Measurements from ENCODE around the gene ARHGAP44.

The ARHGAP44 gene

GRCh38 chr17:12769981-12770380, 19.3 kb upstream of the ARHGAP44 start:
- Histone ChIP-seq H3K27me3 (no peaks in the 10 kb centered on the region), H3K9me3 (no peaks in the 10 kb centered on the region), H4K20me1 (no peaks in the 10 kb centered on the region), H3K4me3 (no peak overlapping the region), H3K9ac (no peak overlapping the region), H3K4me1 (no peaks in the 10 kb centered on the region), H3K27ac (no peak overlapping the region), H3K36me3 (no peaks in the 10 kb centered on the region), H3K4me2 (no peak overlapping the region)
- no peak for TF ChIP-seq Cebpa-rat (IDR thresholded peaks at IDR 0.05)

- no peaks in the 10 kb centered on the region for H3K36me3 ChIP-seq
Observed at GRCh38 chr17:12773153-12773552, 16.1 kb upstream of the ARHGAP44 start.

GRCh38 chr17:12789075-12789480, 220 bp upstream of the ARHGAP44 start:
- H3K27ac ChIP-seq: no peak overlapping the region

More at GRCh38 chr17:12773153-12773552, 16.1 kb upstream of the ARHGAP44 start:
- Histone ChIP-seq H3K27ac (no peak overlapping the region), H3K9me3 (no peaks in the 10 kb centered on the region), H3K4me1 (no peaks in the 10 kb centered on the region), H3K4me2 (no peak overlapping the region), H3K4me3 (no peak overlapping the region), H3K9ac (no peak overlapping the region), H4K20me1 (no peaks in the 10 kb centered on the region), H3K27me3 (no peaks in the 10 kb centered on the region)
- TF ChIP-seq Cebpa-rat (IDR thresholded peaks at IDR 0.05): no peak

GRCh38 chr17:12790249-12791106, 1.2 kb downstream of the ARHGAP44 start:
- peak overlapping the region; percentile 91 for H3K4me3 ChIP-seq

More at GRCh38 chr17:12789075-12789480, 220 bp upstream of the ARHGAP44 start:
- Histone ChIP-seq H3K27me3 (peaks cover 12% of the 10 kb centered on the region; the same call in 1 of the 2 replicates), H3K4me1 (peaks cover 15% of the 10 kb centered on the region), H3K9ac (peak overlapping the region; percentile 77), H3K4me2 (peak overlapping the region; percentile 96), H4K20me1 (peaks cover 17% of the 10 kb centered on the region), H3K36me3 (no peaks in the 10 kb centered on the region), H3K4me3 (peak overlapping the region; percentile 91), H3K9me3 (no peaks in the 10 kb centered on the region)
- no peak for TF ChIP-seq Cebpa-rat (IDR thresholded peaks at IDR 0.05)

GRCh38 chr17:12794919-12795532, 5.7 kb downstream of the ARHGAP44 start:
- H3K36me3 ChIP-seq: no peaks in the 10 kb centered on the region
- H3K9ac ChIP-seq: no peak overlapping the region
- H3K27me3 ChIP-seq: peaks cover 8% of the 10 kb centered on the region; the same call in 1 of the 2 replicates
- no peak for TF ChIP-seq Cebpa-rat (IDR thresholded peaks at IDR 0.05)
- no peak overlapping the region for H3K4me2 ChIP-seq
- peaks cover 17% of the 10 kb centered on the region for H4K20me1 ChIP-seq
- H3K4me3 ChIP-seq: no peak overlapping the region
- no peak overlapping the region for H3K27ac ChIP-seq
- H3K4me1 ChIP-seq: peaks cover 16% of the 10 kb centered on the region
- H3K9me3 ChIP-seq: peaks cover 8% of the 10 kb centered on the region; the same call in 1 of the 2 replicates

More at GRCh38 chr17:12790249-12791106, 1.2 kb downstream of the ARHGAP44 start:
- TF ChIP-seq Cebpa-rat (IDR thresholded peaks at IDR 0.05): no peak
- H3K27me3 ChIP-seq: peaks cover 12% of the 10 kb centered on the region; the same call in 1 of the 2 replicates
- no peaks in the 10 kb centered on the region for H3K9me3 ChIP-seq
- peaks cover 17% of the 10 kb centered on the region for H4K20me1 ChIP-seq
- H3K9ac ChIP-seq: peak overlapping the region; percentile 77
- peaks cover 19% of the 10 kb centered on the region for H3K4me1 ChIP-seq
- H3K27ac ChIP-seq: no peak overlapping the region
- no peaks in the 10 kb centered on the region for H3K36me3 ChIP-seq
- H3K4me2 ChIP-seq: peak overlapping the region; percentile 96

GRCh38 chr17:12800855-12801365, 11.6 kb downstream of the ARHGAP44 start:
- no peak overlapping the region for H3K4me2 ChIP-seq
- TF ChIP-seq Cebpa-rat (IDR thresholded peaks at IDR 0.05): no peak
- no peaks in the 10 kb centered on the region for H4K20me1 ChIP-seq
- no peaks in the 10 kb centered on the region for H3K27me3 ChIP-seq
- H3K9me3 ChIP-seq: peaks cover 11% of the 10 kb centered on the region
- H3K27ac ChIP-seq: no peak overlapping the region
- H3K36me3 ChIP-seq: no peaks in the 10 kb centered on the region
- no peaks in the 10 kb centered on the region for H3K4me1 ChIP-seq
- no peak overlapping the region for H3K4me3 ChIP-seq
- no peak overlapping the region for H3K9ac ChIP-seq

- TF ChIP-seq Cebpa-rat (IDR thresholded peaks at IDR 0.05): no peak
- H3K4me3 ChIP-seq: no peak overlapping the region
- peaks cover 48% of the 10 kb centered on the region for H3K9me3 ChIP-seq
- H3K9ac ChIP-seq: no peak overlapping the region
- H3K27me3 ChIP-seq: no peaks in the 10 kb centered on the region
- H3K36me3 ChIP-seq: no peaks in the 10 kb centered on the region
- no peak overlapping the region for H3K4me2 ChIP-seq
- H3K27ac ChIP-seq: no peak overlapping the region
- H3K4me1 ChIP-seq: no peaks in the 10 kb centered on the region
- no peaks in the 10 kb centered on the region for H4K20me1 ChIP-seq
Observed at GRCh38 chr17:12806630-12807029, 17.3 kb downstream of the ARHGAP44 start.

- TF ChIP-seq Cebpa-rat (IDR thresholded peaks at IDR 0.05): no peak
- H3K27me3 ChIP-seq: no peaks in the 10 kb centered on the region
Observed at GRCh38 chr17:12808723-12809122, 19.4 kb downstream of the ARHGAP44 start.

GRCh38 chr17:12812877-12813276, 23.6 kb downstream of the ARHGAP44 start:
- Histone ChIP-seq H3K4me2 (no peak overlapping the region), H3K27ac (no peak overlapping the region), H4K20me1 (no peaks in the 10 kb centered on the region), H3K27me3 (no peaks in the 10 kb centered on the region), H3K9ac (no peak overlapping the region), H3K36me3 (no peaks in the 10 kb centered on the region), H3K4me3 (no peak overlapping the region), H3K9me3 (peaks cover 32% of the 10 kb centered on the region), H3K4me1 (peaks cover 19% of the 10 kb centered on the region)
- TF ChIP-seq Cebpa-rat (IDR thresholded peaks at IDR 0.05): no peak

More at GRCh38 chr17:12808723-12809122, 19.4 kb downstream of the ARHGAP44 start:
- Histone ChIP-seq H4K20me1 (no peaks in the 10 kb centered on the region), H3K4me1 (no peaks in the 10 kb centered on the region), H3K9ac (no peak overlapping the region), H3K36me3 (no peaks in the 10 kb centered on the region), H3K4me3 (no peak overlapping the region), H3K27ac (no peak overlapping the region), H3K9me3 (peaks cover 48% of the 10 kb centered on the region), H3K4me2 (no peak overlapping the region)

- TF ChIP-seq Cebpa-rat (IDR thresholded peaks at IDR 0.05): no peak
- Histone ChIP-seq H3K4me1 (peaks cover 19% of the 10 kb centered on the region), H3K27ac (no peak overlapping the region), H3K9ac (no peak overlapping the region), H3K4me3 (no peak overlapping the region), H3K9me3 (peaks cover 32% of the 10 kb centered on the region), H4K20me1 (no peaks in the 10 kb centered on the region), H3K4me2 (no peak overlapping the region), H3K36me3 (no peaks in the 10 kb centered on the region), H3K27me3 (no peaks in the 10 kb centered on the region)
Observed at GRCh38 chr17:12813664-12814063, 24.4 kb downstream of the ARHGAP44 start.
